ENCODE measurements around the gene NPHP4.

Gene NPHP4

GRCh38 chr1:5951846-5952410 is 40.3 kb downstream of the NPHP4 start:
- in situ Hi-C loops (cut with MboI; ENCODE audit: low sequenced_read_pairs): no loop called here

DNA sequence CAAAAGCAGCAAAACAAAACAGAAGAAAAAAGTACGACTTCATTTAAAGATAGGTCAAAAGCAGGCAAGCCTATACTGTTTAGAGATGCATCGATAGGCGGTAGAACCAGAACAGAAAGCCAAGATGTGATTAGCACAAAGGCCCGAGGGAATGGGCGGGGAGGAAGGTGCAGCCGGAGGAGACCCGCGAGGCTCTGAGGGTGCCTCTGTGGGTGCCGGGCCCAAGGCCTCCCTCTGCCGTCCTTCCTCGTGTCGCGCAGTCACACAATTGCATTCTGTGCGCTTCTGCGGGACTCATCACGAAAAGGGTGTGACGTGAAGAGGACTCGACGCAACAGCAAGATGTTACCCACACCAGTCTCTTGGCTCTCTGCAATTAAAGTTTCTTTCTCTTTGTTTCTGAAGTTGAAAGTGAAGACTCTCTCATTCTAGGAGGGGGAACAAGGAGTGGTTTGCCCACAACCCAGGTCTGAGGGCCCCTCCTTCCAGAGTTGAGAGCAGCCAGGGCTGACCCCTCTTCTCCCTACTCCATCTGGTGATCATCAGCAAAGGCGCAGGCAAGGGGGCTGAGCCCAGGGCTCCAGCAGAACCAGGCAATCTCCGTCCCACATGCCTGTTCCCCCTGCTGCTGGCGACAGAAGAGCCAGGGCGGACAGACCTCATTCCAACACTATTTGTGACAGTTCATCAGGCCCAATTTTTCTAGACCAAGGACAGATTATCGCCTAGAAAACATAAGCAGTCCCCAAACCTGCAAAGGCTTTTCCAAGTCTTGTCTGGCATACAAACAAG is 41.0 kb downstream of the NPHP4 start:
- in situ Hi-C loops (cut with MboI; ENCODE audit: low sequenced_read_pairs): no loop called here

GRCh38 chr1:5950201-5950895 is 41.9 kb downstream of the NPHP4 start:
- in situ Hi-C loops (cut with MboI; ENCODE audit: low sequenced_read_pairs): no loop called here

DNA sequence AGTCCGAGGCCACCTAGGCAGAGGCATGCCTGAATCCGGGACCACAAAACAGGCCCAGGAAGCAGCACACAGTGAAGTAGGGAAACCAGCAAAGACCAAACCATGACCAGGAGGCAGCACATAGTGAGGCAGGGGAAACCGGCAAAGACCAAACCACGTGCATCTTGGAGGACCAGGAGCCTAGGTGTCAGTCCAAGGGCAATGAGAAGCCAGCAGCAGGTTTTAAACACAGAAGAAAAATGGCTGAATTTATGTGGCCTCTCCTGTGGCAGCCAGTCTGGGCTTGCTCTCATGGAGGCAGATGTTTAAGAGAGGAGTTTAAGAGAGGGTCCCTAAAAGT is 42.5 kb downstream of the NPHP4 start:
- in situ Hi-C loops (cut with MboI; ENCODE audit: low sequenced_read_pairs): no loop called here

GRCh38 chr1:5949085-5949760 is 43.0 kb downstream of the NPHP4 start:
- in situ Hi-C loops (cut with MboI; ENCODE audit: low sequenced_read_pairs): no loop called here

DNA sequence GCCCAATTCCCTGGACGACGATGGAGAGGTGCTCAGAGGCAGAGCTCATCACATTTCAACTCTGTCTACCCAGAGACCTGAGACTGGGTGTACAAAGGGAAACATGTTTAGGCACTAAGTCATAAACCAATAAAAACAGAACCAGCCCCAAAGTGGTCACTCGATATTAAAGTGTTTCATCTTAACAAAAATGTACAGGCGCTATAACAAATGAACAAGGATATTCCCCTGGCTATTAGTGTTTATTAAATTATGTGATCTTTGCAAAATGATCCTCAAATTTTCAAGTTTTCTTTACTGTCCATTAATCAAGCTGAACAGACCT is 43.6 kb downstream of the NPHP4 start:
- in situ Hi-C loops (cut with MboI; ENCODE audit: low sequenced_read_pairs): no loop called here

- in situ Hi-C loops (cut with MboI; ENCODE audit: low sequenced_read_pairs): no loop called here
Measured at GRCh38 chr1:5947978-5948680, 44.1 kb downstream of the NPHP4 start.

DNA sequence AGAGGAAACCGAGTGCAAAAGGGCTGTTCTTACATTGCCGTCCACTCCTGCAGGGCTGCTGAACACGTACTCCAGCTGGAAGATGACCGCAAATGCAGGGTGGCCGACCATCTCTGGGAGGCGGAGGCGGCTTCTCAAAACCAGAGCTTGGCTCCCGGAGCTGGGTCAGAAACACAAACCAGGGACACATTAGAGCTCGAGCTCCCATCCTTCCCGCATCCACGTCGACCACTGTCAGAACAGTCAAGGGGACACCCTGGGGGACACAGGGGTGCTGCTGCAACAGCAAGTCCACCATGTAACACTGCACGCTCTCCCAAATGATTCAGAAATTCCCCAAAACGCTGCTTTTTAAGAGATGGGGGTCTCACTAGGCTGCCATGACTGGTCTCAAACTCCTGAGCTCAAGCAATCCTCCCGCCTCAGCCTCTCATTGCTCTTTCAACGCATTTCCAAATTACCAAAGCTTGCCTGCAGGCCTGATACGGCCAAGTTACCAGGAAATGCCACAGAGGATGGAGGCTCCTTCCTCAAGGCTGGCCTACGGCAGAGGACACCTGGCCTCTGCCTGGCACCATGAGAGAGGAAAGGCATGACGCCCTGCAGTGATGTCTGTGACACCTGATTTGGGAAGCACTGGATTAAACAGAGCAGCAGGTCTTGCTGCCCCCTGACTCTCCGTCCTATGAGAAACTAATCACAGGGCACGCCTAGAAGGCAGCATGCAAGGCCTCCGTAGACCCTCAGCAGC is 45.0 kb downstream of the NPHP4 start:
- in situ Hi-C loops (cut with MboI; ENCODE audit: low sequenced_read_pairs): no loop called here

DNA sequence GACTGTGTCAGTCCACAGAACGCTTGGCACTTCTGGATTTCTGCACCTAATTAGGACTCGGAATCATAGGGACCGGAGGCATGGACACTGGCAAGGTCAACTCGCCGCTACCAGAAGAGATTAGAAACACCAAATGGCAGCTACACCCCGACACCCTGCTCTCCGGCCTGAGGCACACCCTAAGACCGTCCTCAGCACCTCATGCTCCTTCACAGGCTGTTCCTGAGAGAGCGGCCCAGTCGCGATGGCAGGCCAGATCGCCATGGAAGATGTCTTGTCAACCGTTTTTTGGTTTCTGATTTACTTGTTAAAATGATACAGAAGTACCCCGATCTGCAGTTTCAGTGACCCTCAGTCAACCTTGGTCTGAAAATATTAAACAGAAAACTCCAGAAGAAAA is 46.8 kb downstream of the NPHP4 start:
- in situ Hi-C loops (cut with MboI; ENCODE audit: low sequenced_read_pairs): no loop called here

DNA sequence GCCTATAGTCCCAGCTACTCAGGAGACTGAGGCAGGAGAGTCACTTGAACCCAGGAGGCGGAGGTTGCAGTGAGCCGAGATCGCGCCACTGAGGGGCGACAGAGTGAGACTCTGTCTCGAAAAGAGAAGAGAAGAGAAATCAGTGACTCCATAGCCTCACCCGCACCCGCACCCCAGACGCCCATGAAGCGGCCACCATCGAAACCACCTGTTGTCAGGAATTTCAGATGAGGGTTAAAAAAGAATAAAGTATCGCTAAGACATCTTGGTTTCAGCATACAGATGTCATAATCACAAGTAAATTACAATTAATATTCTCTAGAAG is 47.4 kb downstream of the NPHP4 start:
- in situ Hi-C loops (cut with MboI; ENCODE audit: low sequenced_read_pairs): no loop called here

DNA sequence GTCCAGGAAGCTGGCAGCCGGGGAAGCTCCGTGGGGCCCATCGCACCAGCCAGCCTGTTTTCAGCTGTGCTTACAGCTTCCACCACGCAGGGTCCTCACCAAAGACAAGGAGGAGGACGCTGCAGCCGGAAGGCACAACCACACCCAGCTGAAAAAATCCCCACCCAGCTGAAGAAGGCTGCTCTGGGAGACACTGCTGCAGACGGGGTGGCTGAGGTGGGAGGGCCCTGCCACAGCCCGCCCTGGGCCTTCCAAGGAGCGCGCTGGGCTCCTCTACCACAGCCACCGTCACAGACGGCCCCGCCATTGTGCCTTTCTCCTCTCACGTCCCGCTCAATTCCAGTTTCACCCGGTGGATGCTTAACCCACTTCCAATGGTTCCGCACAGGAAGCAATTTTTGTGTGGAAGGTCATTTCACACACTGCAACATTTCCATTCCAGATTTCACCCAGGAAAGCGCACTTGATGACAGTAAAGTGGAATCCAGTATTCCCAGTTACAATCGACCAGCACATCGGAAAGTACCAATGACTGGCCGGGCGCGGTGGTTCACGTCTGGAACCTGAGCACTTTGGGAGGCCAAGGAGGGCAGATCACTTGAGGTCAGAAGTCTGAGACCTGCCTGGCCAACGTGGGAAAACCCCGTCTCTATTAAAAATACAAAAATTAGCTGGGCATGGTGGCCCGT is 47.9 kb downstream of the NPHP4 start:
- in situ Hi-C loops (cut with MboI; ENCODE audit: low sequenced_read_pairs): no loop called here

DNA sequence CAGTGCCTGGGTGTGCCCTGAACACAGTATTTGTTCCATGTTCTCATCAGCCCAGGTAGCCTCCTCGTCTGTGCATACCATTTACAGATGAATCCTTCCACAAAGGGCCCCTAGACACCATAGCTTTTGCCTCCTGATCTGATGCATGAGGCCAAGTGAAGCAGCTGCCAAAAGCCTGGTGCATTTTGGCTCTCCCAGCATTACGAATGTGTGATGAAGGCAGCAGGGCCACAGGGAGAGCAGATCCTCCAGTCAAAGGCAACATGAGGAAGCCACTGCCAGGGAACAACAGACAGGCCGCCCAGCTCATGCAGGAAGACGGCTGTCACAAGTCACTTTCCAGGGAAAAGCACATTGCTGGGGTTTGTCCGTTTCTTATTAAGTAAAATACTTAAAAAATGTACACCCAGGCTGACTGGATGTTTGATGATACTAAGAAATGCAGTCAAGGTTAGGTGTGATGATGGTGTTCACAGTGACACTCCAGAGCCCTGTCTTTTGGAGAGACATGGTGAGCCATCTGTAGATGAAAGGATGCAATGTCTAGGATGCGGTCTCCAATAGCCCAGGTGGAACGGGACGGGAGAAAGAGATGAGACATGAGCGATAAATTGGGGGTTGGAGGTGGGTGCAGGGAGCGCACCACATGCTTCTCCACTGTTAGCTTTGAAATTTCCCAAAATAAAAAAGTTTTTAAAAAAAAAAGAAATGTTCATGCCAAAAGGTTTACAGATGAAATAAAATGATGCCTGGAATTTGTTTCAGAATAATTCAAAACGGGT is 48.7 kb downstream of the NPHP4 start:
- in situ Hi-C loops (cut with MboI; ENCODE audit: low sequenced_read_pairs): no loop called here

- in situ Hi-C loops (cut with MboI; ENCODE audit: low sequenced_read_pairs): no loop called here
Measured at GRCh38 chr1:5941671-5942070, 50.6 kb downstream of the NPHP4 start.

DNA sequence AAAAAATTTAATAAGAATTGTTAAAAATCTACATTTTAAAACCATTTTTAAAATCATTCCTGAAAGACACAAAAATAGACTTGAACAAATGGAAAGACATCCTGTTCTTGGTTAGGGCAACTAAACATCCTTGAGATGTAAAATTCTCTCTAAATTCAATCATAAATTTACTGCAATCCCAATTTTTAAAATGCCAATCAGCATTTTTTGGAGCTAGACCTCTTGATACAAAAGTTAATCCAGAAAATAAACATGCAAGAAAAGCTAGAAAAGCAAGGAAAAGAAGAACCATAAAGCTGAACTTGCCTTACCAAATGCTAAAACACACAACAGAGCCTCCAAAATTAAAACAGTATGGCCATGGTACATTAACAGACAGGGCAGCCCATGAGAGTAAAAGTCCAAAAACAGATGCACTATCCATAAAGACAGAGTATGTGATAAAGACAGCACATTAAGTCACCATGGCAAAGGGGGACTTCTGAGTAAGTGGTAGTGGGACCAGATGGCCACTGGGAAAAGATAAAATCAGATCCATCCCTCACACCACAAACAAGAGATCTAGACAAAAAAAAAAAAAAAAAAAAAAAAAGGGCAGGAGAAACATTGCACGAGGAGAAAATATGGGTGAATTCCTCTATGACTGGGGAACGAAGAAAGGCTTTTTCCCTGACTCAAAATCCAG is 51.4 kb downstream of the NPHP4 start:
- in situ Hi-C loops (cut with MboI; ENCODE audit: low sequenced_read_pairs): no loop called here

- in situ Hi-C loops (cut with MboI; ENCODE audit: low sequenced_read_pairs): no loop called here
Measured at GRCh38 chr1:5939271-5940170, 52.7 kb downstream of the NPHP4 start.

- in situ Hi-C loops (cut with MboI; ENCODE audit: low sequenced_read_pairs): no loop called here
Measured at GRCh38 chr1:5938101-5938646, 54.1 kb downstream of the NPHP4 start.

- in situ Hi-C loops (cut with MboI; ENCODE audit: low sequenced_read_pairs): no loop called here
Measured at GRCh38 chr1:5937373-5937857, 54.8 kb downstream of the NPHP4 start.

Data from hTERT RPE-1 (cell line).